Measurements from ENCODE around the gene NKAPL. TPM values are rescaled to one million over a fixed set of nuclear protein-coding genes. Genes with fewer than 3 reads are reported as not detected.

NKAPL gene
- total RNA-seq, 1 experiment from 2014 or later = not detected

- Histone ChIP-seq H3K9me3 (ENCODE audit: control insufficient read depth in 1 of 2, insufficient read depth in 1 of 2, low read depth in 1 of 2, low read length in 2 of 2) (no peaks in the 10 kb centered on the region), H3K79me2 (ENCODE audit: insufficient read depth, low read length) (peaks cover 14% of the 10 kb centered on the region), H3K9ac (ENCODE audit: low read length) (no peak overlapping the region), H3K27ac (ENCODE audit: low read depth, low read length) (no peak overlapping the region), H3K4me2 (ENCODE audit: low read length) (no peak overlapping the region), H3K9me2 (ENCODE audit: insufficient read depth) (no peaks in the 10 kb centered on the region), H2AFZ (ENCODE audit: low read depth, low read length, poor library complexity, severe bottlenecking) (no peak overlapping the region), H3K4me3 (replicated peaks in 1 of 2; ENCODE audit: low read depth in 1 of 2, low read length in 2 of 2) (no peak overlapping the region), H4K20me1 (ENCODE audit: insufficient read depth) (no peaks in the 10 kb centered on the region), H3K4me1 (ENCODE audit: control insufficient read depth in 1 of 2, insufficient read depth in 2 of 2, low read length in 2 of 2) (peaks cover 6 to 25% of the 10 kb centered on the region in 2 experiments; a peak in 3 of 4 replicates), H3K36me3 (ENCODE audit: control insufficient read depth in 1 of 2, insufficient read depth in 2 of 2, low read length in 2 of 2) (no peaks in the 10 kb centered on the region), H3K27me3 (ENCODE audit: insufficient read depth, low read length) (no peaks in the 10 kb centered on the region)
- no peak for ATAC-seq
- intact Hi-C loops (cut with micrococcal nuclease) = no loop called here
- no peak for DNase-seq (ENCODE audit: low read depth, low spot score)
- BruUV-seq (replicated peaks) = no TSS peak
- ChIA-PET CTCF (interaction anchor here (1.9 kb wide), 1 partner anchor 92 kb away, joined by 5 read pairs; no protein-coding TSS in a partner anchor), POLR2A (interaction anchor here (2.0 kb wide), 1 partner anchor 11 kb away, joined by 11 read pairs; the partner anchor contains the start of gene ZKSCAN4), RAD21 (ENCODE audit: low non-redundant PET in 1 of 2, low total read pairs in 2 of 2, uncharacterized antibody in 2 of 2, unreplicated experiment in 2 of 2) (no interaction called here)
- TF ChIP-seq EZH2phosphoT487 (IDR thresholded peaks at IDR 0.05; ENCODE audit: borderline replicate concordance) (no peak), SIN3A (IDR thresholded peaks at IDR 0.05; ENCODE audit: low read depth) (no peak)
Measured at GRCh38 chr6:28263922-28264321, 4.8 kb downstream of the NKAPL start.

- CTCF ChIA-PET = interaction anchor here (1.9 kb wide), 1 partner anchor 91 kb away, joined by 5 read pairs; no protein-coding TSS in a partner anchor
Measured at GRCh38 chr6:28264834-28265401, 5.8 kb downstream of the NKAPL start.

More at GRCh38 chr6:28264834-28265401, 5.8 kb downstream of the NKAPL start:
- no peak overlapping the region for H3K4me2 ChIP-seq (ENCODE audit: low read length)
- H3K79me2 ChIP-seq (ENCODE audit: insufficient read depth, low read length) = peaks cover 14% of the 10 kb centered on the region
- no peaks in the 10 kb centered on the region for H3K9me3 ChIP-seq (ENCODE audit: control insufficient read depth in 1 of 2, insufficient read depth in 1 of 2, low read depth in 1 of 2, low read length in 2 of 2)
- ATAC-seq (no peak), DNase-seq (ENCODE audit: low read depth, low spot score) (no peak)
- BruUV-seq (replicated peaks) = no TSS peak
- H3K27ac ChIP-seq (ENCODE audit: low read depth, low read length) = no peak overlapping the region
- intact Hi-C loops (cut with micrococcal nuclease) = loop anchor here (5.0 kb wide), 1 partner anchor 72 kb away; the partner anchor contains the start of gene ZSCAN31
- H3K27me3 ChIP-seq (ENCODE audit: insufficient read depth, low read length) = no peaks in the 10 kb centered on the region
- no peaks in the 10 kb centered on the region for H3K9me2 ChIP-seq (ENCODE audit: insufficient read depth)
- no peaks in the 10 kb centered on the region for H4K20me1 ChIP-seq (ENCODE audit: insufficient read depth)
- peaks cover 11 to 35% of the 10 kb centered on the region in 2 experiments for H3K4me1 ChIP-seq (ENCODE audit: control insufficient read depth in 1 of 2, insufficient read depth in 2 of 2, low read length in 2 of 2)
- ChIA-PET POLR2A (interaction anchor here (2.0 kb wide), 1 partner anchor 12 kb away, joined by 11 read pairs; the partner anchor contains the start of gene ZKSCAN4), RAD21 (ENCODE audit: low non-redundant PET in 1 of 2, low total read pairs in 2 of 2, uncharacterized antibody in 2 of 2, unreplicated experiment in 2 of 2) (no interaction called here)
- no peak overlapping the region for H3K9ac ChIP-seq (ENCODE audit: low read length)
- H3K4me3 ChIP-seq (replicated peaks in 1 of 2; ENCODE audit: low read depth in 1 of 2, low read length in 2 of 2) = no peak overlapping the region
- TF ChIP-seq REST (IDR thresholded peaks at IDR 0.05; ENCODE audit: low read depth) = no peak
- TF ChIP-seq EGR1 (IDR thresholded peaks at IDR 0.05; ENCODE audit: low read depth) = no peak
- H3K36me3 ChIP-seq (ENCODE audit: control insufficient read depth in 1 of 2, insufficient read depth in 2 of 2, low read length in 2 of 2) = no peaks in the 10 kb centered on the region
- H2AFZ ChIP-seq (ENCODE audit: low read depth, low read length, poor library complexity, severe bottlenecking) = no peak overlapping the region

All from HCT116 (cell line).